GM08714 (cell line): ENCODE data around the gene AOPEP.
"Not testable (repeated sequence)": the region's sequence is repeated elsewhere in the genome, so short reads cannot be mapped to it uniquely, and the experiment has no call there.

Experiments
- H3K4me3 ChIP-seq: fragments of 200-500 bp; sonication (Bioruptor generic); 2 replicates; pipeline ENCODE4 v1.5.1; 2014; ENCODE audit warnings: mild to moderate bottlenecking, low read length, inconsistent platforms
- ZNF274 ChIP-seq: IDR thresholded peaks from 2 replicates; pipeline ENCODE4 v1.6.1; 2012; ENCODE audit warnings: mild to moderate bottlenecking, low read depth, low read length

The AOPEP gene

DNA sequence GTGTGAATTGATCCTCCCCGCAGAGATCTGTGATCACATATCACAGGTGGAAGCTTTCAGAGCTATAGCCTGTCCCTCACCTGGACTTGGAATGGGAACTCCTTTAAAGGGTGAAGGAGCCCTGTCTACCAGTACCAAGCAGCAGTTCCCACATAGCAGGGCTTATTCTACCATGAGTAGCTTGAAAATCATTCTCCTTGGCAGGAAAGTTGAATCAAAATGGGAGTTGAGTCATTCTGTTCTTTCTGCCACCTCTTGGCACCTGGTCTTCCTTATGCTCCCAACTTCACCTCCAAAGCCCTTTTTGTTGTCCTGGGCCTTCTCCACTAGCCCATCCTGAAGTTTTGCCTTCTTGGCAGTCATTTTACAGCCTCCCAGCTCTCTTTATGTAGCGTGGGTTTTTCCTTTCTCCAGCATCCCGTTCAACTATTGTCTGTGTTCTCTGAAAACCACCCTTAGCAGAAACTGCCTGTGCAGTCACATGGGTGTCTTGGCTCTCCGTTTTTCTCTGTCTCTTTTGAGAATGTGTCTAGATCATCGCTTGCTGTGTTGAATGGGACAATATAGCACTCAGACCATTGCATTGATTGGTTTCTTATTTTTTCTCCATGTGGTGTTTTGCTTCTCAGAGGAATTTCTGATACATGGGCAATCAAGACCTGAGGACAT lies 222.2 kb downstream of the AOPEP start:
- H3K4me3 ChIP-seq = no peak overlapping the region
- TF ChIP-seq ZNF274 = no peak

DNA sequence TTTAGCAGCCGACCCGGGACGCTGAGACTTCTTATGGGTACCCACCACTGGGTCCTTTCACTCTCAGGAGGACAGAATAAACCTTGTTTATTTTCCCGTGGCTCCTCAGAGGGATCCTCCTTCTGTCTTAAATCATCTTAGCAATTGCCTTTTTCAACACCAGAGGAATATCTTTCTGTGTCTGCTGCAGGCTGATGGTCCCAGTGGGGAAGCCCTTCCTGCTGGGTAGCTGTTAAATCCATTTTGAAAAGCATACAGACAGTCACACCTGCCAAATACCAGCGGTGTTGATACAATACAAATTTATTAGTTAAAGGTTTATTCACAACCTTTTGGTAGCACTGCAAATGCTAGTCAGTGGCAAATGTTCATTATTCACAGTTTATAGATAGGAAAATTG lies 222.9 kb downstream of the AOPEP start:
- TF ChIP-seq ZNF274 = no peak
- H3K4me3 ChIP-seq = no peak overlapping the region

DNA sequence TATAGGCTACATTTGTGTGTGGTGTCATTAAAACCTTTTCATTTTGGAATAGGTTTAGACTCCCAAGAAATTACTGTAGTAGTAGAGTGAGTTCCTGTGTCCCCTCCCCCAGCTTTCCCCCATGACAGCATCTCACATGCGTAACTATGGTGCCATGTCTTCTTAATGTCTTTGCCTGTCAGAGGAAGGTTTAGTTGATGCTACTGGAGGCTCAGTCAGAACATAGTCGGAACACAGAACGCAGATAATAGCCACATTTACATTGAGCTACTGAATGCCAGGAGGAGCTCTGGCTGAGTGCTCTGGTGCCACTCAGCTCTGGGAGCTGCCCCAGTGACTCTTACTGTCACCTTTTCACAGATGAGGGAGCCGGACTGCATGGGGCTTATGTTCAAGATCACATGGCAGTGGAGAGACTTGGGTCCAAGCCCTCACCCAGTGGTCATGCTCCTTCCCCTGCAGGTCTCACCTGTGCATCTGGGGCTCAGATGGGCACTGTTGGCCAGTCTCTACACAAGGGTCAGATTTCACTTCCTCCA lies 223.6 kb downstream of the AOPEP start:
- no peak for TF ChIP-seq ZNF274
- no peak overlapping the region for H3K4me3 ChIP-seq

DNA sequence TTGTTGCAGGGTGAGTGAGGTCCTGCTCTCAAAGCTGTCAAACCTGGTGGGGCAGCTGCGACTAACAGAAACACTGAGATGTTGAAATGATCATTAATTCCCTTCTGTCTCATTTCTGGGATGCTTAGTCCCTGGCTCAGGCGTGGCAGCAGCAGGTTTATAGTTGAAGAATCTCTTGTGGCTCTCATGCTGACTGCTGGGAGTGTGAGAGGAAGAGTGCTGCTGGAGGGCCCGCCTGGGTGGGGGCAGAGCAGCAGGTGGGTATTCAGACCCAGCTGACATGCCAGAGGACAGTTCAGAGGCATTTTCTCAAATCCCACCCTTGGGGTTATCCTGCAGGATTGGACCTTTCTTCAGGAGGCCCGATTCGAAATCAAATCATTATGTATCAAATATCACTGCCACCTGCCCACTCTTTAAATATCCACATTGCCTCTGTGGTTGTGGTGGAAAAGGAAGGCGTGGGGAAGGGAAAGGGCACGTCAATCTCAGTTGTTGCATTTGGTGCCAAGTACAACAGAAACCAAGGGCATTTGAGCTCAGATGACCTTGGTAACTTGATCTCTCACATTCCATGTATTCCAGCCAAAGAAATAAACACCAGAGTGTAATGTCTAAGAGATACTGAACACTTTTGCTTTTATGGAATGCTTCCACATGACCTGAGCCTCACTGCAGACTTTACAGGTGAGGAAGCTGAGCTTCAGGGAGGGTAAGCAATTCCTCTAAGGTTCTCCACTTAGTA lies 224.3 kb downstream of the AOPEP start:
- TF ChIP-seq ZNF274 = no peak

DNA sequence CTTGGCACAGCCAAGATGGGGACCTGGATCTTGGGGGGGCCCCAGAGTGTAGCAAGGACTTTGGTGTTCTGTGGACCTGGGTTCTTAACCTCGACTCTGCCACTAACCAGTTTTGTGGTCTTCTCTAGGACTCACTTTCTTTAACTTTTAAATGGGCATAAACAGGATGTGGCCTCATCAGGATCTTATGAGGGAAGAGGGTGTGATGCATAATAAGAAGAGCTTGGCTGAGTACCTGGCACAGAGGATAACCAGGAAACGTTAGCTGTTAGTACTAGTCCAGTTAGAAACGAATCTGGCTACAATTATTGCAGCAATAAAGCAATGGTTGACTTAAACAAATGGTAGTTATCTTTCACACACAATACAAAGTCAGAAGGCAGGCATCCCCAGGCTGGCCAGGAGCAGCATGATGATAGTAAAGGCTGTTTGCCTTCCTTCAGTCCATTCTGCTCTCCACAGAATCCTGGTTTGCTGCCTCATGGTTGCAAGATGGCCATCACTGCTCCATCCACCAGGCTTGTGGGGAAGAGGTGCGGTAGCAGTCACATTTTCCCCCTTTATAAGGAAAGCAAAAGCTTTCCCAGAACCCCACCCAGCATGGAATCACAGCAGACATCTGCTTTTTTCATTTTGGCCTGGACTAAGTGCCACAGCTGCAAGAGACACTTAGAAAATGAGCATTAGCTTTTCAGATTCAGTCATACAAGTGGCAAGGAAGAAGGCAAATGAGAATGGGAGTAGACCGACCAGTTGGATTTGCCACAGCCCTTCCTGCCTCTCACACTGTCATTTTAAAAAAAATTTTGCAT lies 225.0 kb downstream of the AOPEP start:
- no peak for TF ChIP-seq ZNF274

More for the DNA sequence above, 224.3 kb downstream of the AOPEP start:
- no peak overlapping the region for H3K4me3 ChIP-seq

DNA sequence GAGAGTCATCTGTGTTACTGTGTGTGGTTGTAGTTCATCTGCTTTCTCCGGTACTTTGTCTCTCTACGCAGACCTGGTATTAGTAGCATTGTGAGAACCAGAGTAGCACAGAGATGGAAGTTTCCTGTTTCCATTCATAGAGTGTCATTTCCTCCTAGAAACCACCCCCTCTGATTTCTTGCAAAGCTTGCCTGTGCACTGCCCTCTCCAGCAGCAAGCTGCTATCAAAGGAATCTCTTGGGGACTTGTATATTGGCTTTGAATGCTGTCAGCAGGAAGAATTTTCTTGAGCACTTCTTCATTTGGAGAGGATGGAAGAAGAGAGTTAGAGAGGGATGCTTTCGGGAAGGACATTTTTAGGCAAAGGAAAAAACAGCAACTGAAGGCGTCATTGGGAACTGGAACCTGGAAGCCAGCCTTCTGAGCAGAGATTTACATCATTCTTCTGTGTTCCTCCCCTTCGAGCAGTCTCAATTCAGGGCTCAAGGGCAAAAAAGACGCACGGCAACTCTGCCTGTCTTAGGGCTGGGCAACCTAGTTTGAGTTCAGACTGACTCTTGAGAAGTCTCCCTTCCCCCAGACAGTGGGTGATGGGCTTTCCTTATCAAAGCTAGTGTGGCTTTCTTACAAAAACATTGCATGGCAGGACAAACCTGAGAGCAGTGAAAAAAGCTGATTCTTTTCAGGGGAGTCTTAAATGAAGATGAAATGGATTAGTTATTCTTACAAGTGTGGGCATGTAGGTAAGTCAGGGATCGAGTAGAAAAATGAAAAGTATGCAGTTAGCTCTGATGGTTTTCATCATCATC lies 226.3 kb downstream of the AOPEP start:
- TF ChIP-seq ZNF274 = no peak
- no peak overlapping the region for H3K4me3 ChIP-seq

More for the DNA sequence above, 225.0 kb downstream of the AOPEP start:
- no peak overlapping the region for H3K4me3 ChIP-seq

DNA sequence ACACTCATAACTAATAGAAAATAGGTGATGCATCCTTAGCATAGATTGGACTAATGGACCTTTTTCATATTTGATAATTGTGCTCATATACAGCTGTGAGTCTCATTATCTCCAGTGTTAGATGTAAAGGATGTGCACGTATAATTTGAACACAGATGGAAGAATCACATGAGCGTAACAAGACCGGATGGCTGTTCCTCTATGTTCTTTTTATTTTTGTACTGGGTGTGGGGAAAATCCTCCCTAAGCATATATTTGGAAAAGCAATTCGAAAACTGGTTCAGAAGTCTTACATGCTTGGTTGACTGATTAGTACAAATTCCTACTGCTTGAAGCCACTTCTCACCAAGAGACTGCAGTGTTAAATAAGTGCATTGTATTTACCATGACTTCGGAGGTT lies 230.2 kb downstream of the AOPEP start:
- TF ChIP-seq ZNF274 = no peak
- H3K4me3 ChIP-seq = no peak overlapping the region

DNA sequence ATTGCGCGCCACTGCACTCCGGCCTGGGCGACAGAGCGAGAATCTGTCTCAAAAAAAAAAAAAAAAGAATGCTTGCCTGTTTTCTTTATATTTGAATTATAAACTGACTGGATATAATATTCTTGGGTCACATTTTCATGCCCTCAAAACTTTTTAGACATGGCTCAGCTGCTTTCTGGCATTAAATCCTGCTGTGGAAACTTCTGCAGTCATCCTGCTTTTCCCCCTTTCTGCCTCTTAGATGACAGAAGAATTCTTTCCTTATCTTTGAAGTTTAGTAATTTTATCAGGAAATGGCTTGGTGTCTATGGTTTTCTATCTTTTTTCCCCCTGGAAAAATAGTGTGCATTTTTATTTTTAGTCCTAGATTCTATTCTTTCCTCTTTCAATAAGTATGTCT lies 234.5 kb downstream of the AOPEP start:
- TF ChIP-seq ZNF274 = no peak
- no peak overlapping the region for H3K4me3 ChIP-seq

DNA sequence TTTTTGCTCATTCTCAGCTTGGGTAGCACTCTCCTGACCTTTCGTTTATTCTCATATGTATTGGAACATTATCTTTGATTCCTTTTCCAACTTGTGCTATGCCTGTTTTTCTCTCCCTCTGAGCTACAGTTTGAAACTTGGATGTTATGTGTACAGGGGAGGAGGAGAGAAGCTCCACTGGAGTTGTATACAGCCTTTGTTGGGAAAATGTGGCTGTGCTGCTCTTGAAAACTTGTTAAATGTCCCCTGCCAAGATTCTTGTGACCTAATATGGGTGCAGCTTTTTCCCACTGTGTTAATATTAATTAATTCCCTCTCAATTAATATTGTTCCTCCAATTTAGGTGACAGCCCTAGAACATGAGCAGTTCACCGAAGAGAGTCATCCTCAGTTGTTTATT lies 235.4 kb downstream of the AOPEP start:
- no peak overlapping the region for H3K4me3 ChIP-seq
- TF ChIP-seq ZNF274 = no peak

DNA sequence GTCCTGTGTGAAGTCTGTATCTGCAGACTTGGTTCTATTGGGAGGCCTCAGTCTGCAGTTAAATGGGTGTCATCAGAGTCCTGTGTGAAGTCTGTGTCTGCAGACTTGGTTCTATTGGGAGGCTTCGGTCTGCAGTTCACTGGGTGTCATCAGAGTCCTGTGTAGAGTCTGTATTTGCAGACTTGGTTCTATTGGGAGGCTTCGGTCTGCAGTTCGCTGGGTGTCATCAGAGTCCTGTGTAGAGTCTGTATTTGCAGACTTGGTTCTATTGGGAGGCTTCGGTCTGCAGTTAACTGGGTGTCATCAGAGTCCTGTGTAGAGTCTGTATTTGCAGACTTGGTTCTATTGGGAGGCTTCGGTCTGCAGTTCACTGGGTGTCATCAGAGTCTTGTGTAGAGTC lies 239.1 kb downstream of the AOPEP start:
- not testable (repeated sequence) for H3K4me3 ChIP-seq

DNA sequence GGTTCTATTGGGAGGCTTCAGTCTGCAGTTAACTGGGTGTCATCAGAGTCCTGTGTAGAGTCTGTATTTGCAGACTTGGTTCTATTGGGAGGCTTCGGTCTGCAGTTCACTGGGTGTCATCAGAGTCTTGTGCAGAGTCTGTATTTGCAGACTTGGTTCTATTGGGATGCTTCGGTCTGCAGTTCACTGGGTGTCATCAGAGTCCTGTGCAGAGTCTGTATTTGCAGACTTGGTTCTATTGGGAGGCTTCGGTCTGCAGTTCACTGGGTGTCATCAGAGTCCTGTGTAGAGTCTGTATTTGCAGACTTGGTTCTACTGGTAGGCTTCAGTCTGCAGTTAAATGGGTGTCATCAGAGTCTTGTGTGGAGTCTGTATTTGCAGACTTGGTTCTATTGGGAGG lies 239.5 kb downstream of the AOPEP start:
- H3K4me3 ChIP-seq = not testable (repeated sequence)

DNA sequence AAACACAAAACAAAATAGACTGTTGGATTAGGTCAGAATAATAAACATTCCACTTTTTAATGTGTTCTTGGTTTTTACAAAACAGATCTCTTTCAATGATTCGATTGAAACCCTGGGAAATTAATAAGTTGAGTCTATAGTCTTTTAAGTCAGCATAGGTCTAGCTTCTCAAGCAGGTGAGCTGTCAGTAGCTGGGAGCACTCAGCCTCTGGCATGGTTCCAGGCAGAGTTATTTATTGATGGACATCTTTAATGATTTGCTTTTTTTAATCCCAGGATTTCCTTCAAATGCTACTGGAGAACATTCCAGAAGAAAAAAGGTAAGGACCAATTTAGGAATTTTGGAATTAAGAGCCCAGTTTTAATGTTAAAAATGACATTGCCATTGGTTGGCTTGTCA lies 241.0 kb downstream of the AOPEP start:
- TF ChIP-seq ZNF274 = no peak
- H3K4me3 ChIP-seq = no peak overlapping the region

DNA sequence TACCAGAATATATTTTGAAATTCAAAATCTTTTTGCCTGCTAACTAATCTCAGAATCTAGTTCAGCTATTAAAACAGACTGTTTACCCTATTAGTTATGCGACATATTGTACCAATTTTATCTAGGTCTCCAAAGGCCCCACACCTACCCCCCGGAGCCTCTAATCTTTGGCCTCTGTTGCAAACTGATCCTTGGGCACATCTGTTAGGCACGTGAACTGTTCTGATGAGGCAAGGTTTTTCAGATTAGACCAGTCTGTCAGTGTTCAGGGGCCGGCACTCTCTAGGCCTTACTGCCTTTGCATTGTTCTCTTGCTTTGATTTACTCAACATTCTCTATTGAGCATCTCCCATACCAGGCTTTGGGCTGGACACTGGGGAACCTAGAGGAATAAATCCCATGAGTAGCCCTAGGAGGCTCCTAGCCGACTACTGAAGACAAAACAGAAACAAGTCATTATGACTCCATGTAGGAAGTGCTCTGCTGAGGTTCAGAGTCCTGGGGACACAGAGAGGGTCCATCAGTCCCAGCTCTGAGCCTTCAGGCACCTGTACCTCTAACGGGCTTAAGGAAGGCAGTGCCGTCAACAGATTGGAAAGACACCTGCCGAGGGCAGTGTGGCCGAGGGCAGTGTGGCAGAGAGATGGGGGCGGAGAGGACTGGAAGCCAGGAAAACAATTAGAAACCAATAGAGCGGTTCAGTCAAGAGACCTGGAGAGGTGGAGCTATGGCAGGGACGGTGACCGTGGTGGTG lies 245.1 kb downstream of the AOPEP start:
- no peak for TF ChIP-seq ZNF274
- H3K4me3 ChIP-seq = no peak overlapping the region
